CD14-positive monocyte (primary cell): ENCODE data around the gene CSTB. TPM values are rescaled to one million over a fixed set of nuclear protein-coding genes. Genes with fewer than 3 reads are reported as not detected.

Source experiments
- DNase-seq, 3 donors: peaks; one replicate each; pipeline ENCODE4 v3.0.0-alpha.2; 2011 to 2022
- H2AFZ ChIP-seq: 2 replicates; pipeline ENCODE4 v1.6.0; 2012; ENCODE audit warnings: mild to moderate bottlenecking, low read depth, low read length, inconsistent platforms; ENCODE audit not compliant: insufficient read depth, poor library complexity, severe bottlenecking
- H3K27ac ChIP-seq, 2 donors: 1 replicate in 1 of 2; 2 replicates in 1 of 2; pipeline ENCODE4 v1.5.1; 2012 to 2013; ENCODE audit warnings: low read length in 2 of 2, control low read depth in 1 of 2, inconsistent platforms in 1 of 2, low read depth in 1 of 2, mild to moderate bottlenecking in 1 of 2
- H3K27me3 ChIP-seq, 2 donors: one replicate each; pipeline versions ENCODE4 v1.6.0 to v1.6.1; 2011 to 2013; ENCODE audit warnings: low read length in 2 of 2; ENCODE audit not compliant: control insufficient read depth in 2 of 2, insufficient read depth in 2 of 2
- H3K36me3 ChIP-seq, 2 donors: replicated peaks in 1 of 2; 1 replicate in 1 of 2; 2 replicates in 1 of 2; pipeline versions ENCODE4 v1.5.1 to v1.6.1; 2012 to 2013; ENCODE audit warnings: low read length in 2 of 2, control low read depth in 1 of 2, inconsistent platforms in 1 of 2, mild to moderate bottlenecking in 1 of 2; ENCODE audit not compliant: insufficient read depth in 2 of 2, control insufficient read depth in 1 of 2
- H3K4me1 ChIP-seq, 2 donors: 1 replicate in 1 of 2; 2 replicates in 1 of 2; pipeline versions ENCODE4 v1.5.1 to v1.6.1; 2012 to 2013; ENCODE audit warnings: low read length in 2 of 2, control low read depth in 1 of 2, inconsistent platforms in 1 of 2, mild to moderate bottlenecking in 1 of 2, moderate library complexity in 1 of 2; ENCODE audit not compliant: insufficient read depth in 2 of 2, control insufficient read depth in 1 of 2
- H3K4me2 ChIP-seq: replicated peaks from 2 replicates; pipeline ENCODE3; 2012; ENCODE audit warnings: low read length, moderate library complexity, mild to moderate bottlenecking; ENCODE audit not compliant: poor library complexity, severe bottlenecking; ENCODE audit errors: extremely low read depth
- H3K4me3 ChIP-seq, 3 experiments: fragments of 200-600 bp in 1 of 3; sonication (generic) in 1 of 3; replicated peaks in 1 of 3; 1 replicate in 2 of 3; 2 replicates in 1 of 3; pipeline ENCODE4 v1.5.1; 2011 to 2013; ENCODE audit warnings: low read length in 3 of 3, mild to moderate bottlenecking in 3 of 3, control low read depth in 2 of 3, low read depth in 2 of 3, inconsistent platforms in 1 of 3, moderate library complexity in 1 of 3
- H3K79me2 ChIP-seq: 2 replicates; pipeline ENCODE4 v1.6.0; 2012; ENCODE audit warnings: mild to moderate bottlenecking, control low read depth, inconsistent platforms, low read length, moderate library complexity; ENCODE audit not compliant: insufficient read depth
- H3K9ac ChIP-seq: 2 replicates; pipeline ENCODE4 v1.6.0; 2017; ENCODE audit warnings: low read length, mild to moderate bottlenecking; ENCODE audit not compliant: insufficient read depth, poor library complexity, severe bottlenecking
- H3K9me3 ChIP-seq, 2 donors: replicated peaks in 1 of 2; 1 replicate in 1 of 2; 2 replicates in 1 of 2; pipeline versions ENCODE4 v1.5.1 to v1.6.1; 2012 to 2013; ENCODE audit warnings: low read length in 2 of 2, control low read depth in 1 of 2; ENCODE audit not compliant: control insufficient read depth in 1 of 2, insufficient read depth in 1 of 2
- H4K20me1 ChIP-seq: 2 replicates; pipeline ENCODE4 v1.6.0; 2012; ENCODE audit warnings: mild to moderate bottlenecking, low read length, control low read depth, moderate library complexity; ENCODE audit not compliant: insufficient read depth
- H3K27ac Mint-ChIP-seq, 7 donors: one replicate each; pipeline ENCODE4 v1.8.0; 2020; ENCODE audit warnings: mild to moderate bottlenecking in 7 of 7, mixed read lengths in 7 of 7, moderate library complexity in 6 of 7, inconsistent platforms in 2 of 7
- H3K27me3 Mint-ChIP-seq, 3 donors: one replicate each; pipeline ENCODE4 v1.8.0; 2021 to 2022; ENCODE audit warnings: low read depth in 3 of 3, mild to moderate bottlenecking in 3 of 3, mixed read lengths in 3 of 3, moderate library complexity in 3 of 3, inconsistent platforms in 1 of 3
- H3K36me3 Mint-ChIP-seq, 2 donors: one replicate each; pipeline ENCODE4 v1.8.0; 2020; ENCODE audit warnings: mixed read lengths in 2 of 2, inconsistent platforms in 1 of 2, mild to moderate bottlenecking in 1 of 2
- H3K4me1 Mint-ChIP-seq: one replicate; pipeline ENCODE4 v1.8.0; 2020; ENCODE audit warnings: mild to moderate bottlenecking, mixed read lengths
- H3K4me3 Mint-ChIP-seq, 2 donors: one replicate each; pipeline ENCODE4 v1.8.0; 2020; ENCODE audit warnings: mild to moderate bottlenecking in 2 of 2, mixed read lengths in 2 of 2, moderate library complexity in 1 of 2
- H3K9me3 Mint-ChIP-seq, 7 donors: one replicate each; pipeline ENCODE4 v1.8.0; 2020 to 2022; ENCODE audit warnings: mixed read lengths in 7 of 7, mild to moderate bottlenecking in 6 of 7, moderate library complexity in 6 of 7, inconsistent platforms in 2 of 7
- WGBS: methylation state at CpG from one replicate; pipeline ENCODE4 v1.1.5; 2013; ENCODE audit warnings: missing lambda C conversion rate; ENCODE audit not compliant: insufficient coverage; 5-methylcytosine and 5-hydroxymethylcytosine counted together
- intact Hi-C, 2 donors: fragments of 100-400 bp; cut with micrococcal nuclease; formaldehyde crosslinking; loops; one replicate each; pipeline versions ENCODE4 v1.15.0 to v1.15.1; 2023
- polyA plus RNA-seq, 3 donors: library from polyadenylated mRNA; depleted of rRNA in 1 of 3; unstranded in 2 of 3; stranded (reverse) in 1 of 3; fragments of 300-500 nt in 2 of 3; fragments of >200 nt in 1 of 3; fragmentation: Illumina TruSeq in 2 of 3; gene quantifications; 1 replicate in 2 of 3; 2 replicates in 1 of 3; pipeline ENCODE4 v1.2.3, GENCODE V29; 2012 to 2021
- TF ChIP-seq, protein P1 (sequence below): fragments of 200-600 bp; IDR thresholded peaks from one replicate; pipeline ENCODE4 v1.8.0; 2022; ENCODE audit warnings: antibody characterized with exemption, mild to moderate bottlenecking

The CSTB gene
- polyA plus RNA-seq, 3 donors = 73.7 to 120 (median 115) TPM

- Mint-ChIP-seq H3K27ac (peak overlapping the region in 2 of 7 donors; percentile 57 to 67), H3K27me3 (peaks cover 0 to 1% (median 0%) of the 10 kb centered on the region in 3 donors), H3K4me3 (no peak overlapping the region), H3K36me3 (peaks cover 41 to 78% of the 10 kb centered on the region in 2 donors), H3K4me1 (peaks cover 33% of the 10 kb centered on the region), H3K9me3 (peaks cover 0 to 11% (median 0%) of the 10 kb centered on the region in 7 donors)
- Histone ChIP-seq H3K4me2 (no peak overlapping the region), H3K27me3 (no peaks in the 10 kb centered on the region), H3K4me3 (no peak overlapping the region), H3K79me2 (peaks cover 72% of the 10 kb centered on the region), H3K4me1 (peaks cover 7 to 23% of the 10 kb centered on the region in 2 donors), H2AFZ (no peak overlapping the region), H3K27ac (no peak overlapping the region), H3K9me3 (no peaks in the 10 kb centered on the region), H3K9ac (no peak overlapping the region), H3K36me3 (peaks cover 51 to 82% of the 10 kb centered on the region in 2 donors), H4K20me1 (peaks cover 96% of the 10 kb centered on the region)
- intact Hi-C loops = loop anchor here in 1 of 2 donors (10.0 kb wide), 1 partner anchor 62 kb away; no protein-coding TSS in a partner anchor
- TF ChIP-seq, protein P1, sequence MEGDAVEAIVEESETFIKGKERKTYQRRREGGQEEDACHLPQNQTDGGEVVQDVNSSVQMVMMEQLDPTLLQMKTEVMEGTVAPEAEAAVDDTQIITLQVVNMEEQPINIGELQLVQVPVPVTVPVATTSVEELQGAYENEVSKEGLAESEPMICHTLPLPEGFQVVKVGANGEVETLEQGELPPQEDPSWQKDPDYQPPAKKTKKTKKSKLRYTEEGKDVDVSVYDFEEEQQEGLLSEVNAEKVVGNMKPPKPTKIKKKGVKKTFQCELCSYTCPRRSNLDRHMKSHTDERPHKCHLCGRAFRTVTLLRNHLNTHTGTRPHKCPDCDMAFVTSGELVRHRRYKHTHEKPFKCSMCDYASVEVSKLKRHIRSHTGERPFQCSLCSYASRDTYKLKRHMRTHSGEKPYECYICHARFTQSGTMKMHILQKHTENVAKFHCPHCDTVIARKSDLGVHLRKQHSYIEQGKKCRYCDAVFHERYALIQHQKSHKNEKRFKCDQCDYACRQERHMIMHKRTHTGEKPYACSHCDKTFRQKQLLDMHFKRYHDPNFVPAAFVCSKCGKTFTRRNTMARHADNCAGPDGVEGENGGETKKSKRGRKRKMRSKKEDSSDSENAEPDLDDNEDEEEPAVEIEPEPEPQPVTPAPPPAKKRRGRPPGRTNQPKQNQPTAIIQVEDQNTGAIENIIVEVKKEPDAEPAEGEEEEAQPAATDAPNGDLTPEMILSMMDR = no peak
- WGBS = 97% methylated on average over 22 of the region's 25 CpGs
- DNase-seq = no peak
Observed at GRCh38 chr21:43736224-43736883, 39.8 kb downstream of the CSTB start.

- peaks cover 7 to 24% of the 10 kb centered on the region in 2 donors for H3K4me1 ChIP-seq
- TF ChIP-seq, protein P1 = no peak
- WGBS = 96% methylated on average over 14 of the region's 22 CpGs
- H3K4me2 ChIP-seq = no peak overlapping the region
- no peak overlapping the region for H3K27ac ChIP-seq
- peaks cover 81% of the 10 kb centered on the region for H3K79me2 ChIP-seq
- H2AFZ ChIP-seq = no peak overlapping the region
- H3K9ac ChIP-seq = no peak overlapping the region
- no peak overlapping the region for H3K4me3 ChIP-seq
- DNase-seq = no peak
- Mint-ChIP-seq H3K9me3 (peaks cover 0 to 11% (median 0%) of the 10 kb centered on the region in 7 donors), H3K27me3 (peaks cover 0 to 1% (median 0%) of the 10 kb centered on the region in 3 donors), H3K4me3 (no peak overlapping the region), H3K4me1 (peaks cover 33% of the 10 kb centered on the region), H3K36me3 (peaks cover 46 to 80% of the 10 kb centered on the region in 2 donors), H3K27ac (peak overlapping the region in 2 of 7 donors; percentile 35 to 74)
- intact Hi-C loops = loop anchor here in 1 of 2 donors (10.0 kb wide), 1 partner anchor 61 kb away; no protein-coding TSS in a partner anchor
- peaks cover 54 to 86% of the 10 kb centered on the region in 2 donors for H3K36me3 ChIP-seq
- H3K9me3 ChIP-seq = no peaks in the 10 kb centered on the region
- H3K27me3 ChIP-seq = no peaks in the 10 kb centered on the region
- peaks cover 100% of the 10 kb centered on the region for H4K20me1 ChIP-seq
Observed at GRCh38 chr21:43735236-43736091, 40.6 kb downstream of the CSTB start.
